ENCODE data around the gene C16orf89. TPM values are rescaled to one million over a fixed set of nuclear protein-coding genes. Genes with fewer than 3 reads are reported as not detected.

C16orf89 gene
- total and polyA plus RNA-seq, 10 of the 15 experiments (the other 5 are each of a cell fraction or from before 2014, with no cell fraction given): not detected

GRCh38 chr16:5046914-5047313 lies 18.8 kb downstream of the C16orf89 start:
- no peak overlapping the region for H3K9ac ChIP-seq (ENCODE audit: control insufficient read depth, insufficient read depth, low read length)
- no peaks in the 10 kb centered on the region for H3K36me3 ChIP-seq (ENCODE audit: control insufficient read depth in 2 of 2, insufficient read depth in 2 of 2, low read length in 1 of 2)
- peaks cover 10% of the 10 kb centered on the region for H3K4me1 ChIP-seq (ENCODE audit: control insufficient read depth, insufficient read depth, low read length)
- no peak overlapping the region for H3K27ac ChIP-seq (ENCODE audit: control insufficient read depth, insufficient read depth)
- TF ChIP-seq IRF3 (IDR thresholded peaks at IDR 0.05): no peak
- TF ChIP-seq GATAD2B (conservative IDR thresholded peaks at IDR 0.05; ENCODE audit: low read depth): no peak
- TF ChIP-seq CUX1 (IDR thresholded peaks at IDR 0.05; ENCODE audit: insufficient replicate concordance, low read depth, low read length): no peak
- no peak for TF ChIP-seq LARP7 (IDR thresholded peaks at IDR 0.05)
- TF ChIP-seq HDGF (IDR thresholded peaks at IDR 0.05): no peak
- TF ChIP-seq STAT3 (IDR thresholded peaks at IDR 0.05; ENCODE audit: low read depth, low read length): no peak
- no peak for TF ChIP-seq POLR2A (IDR thresholded peaks at IDR 0.05; ENCODE audit: low read depth, low read length)
- TF ChIP-seq CHD1 (IDR thresholded peaks at IDR 0.05; ENCODE audit: low read depth, low read length): no peak
- no peak for TF ChIP-seq YBX1 (IDR thresholded peaks at IDR 0.05)
- no peak for TF ChIP-seq JUNB (IDR thresholded peaks at IDR 0.05)
- TF ChIP-seq BACH1 (IDR thresholded peaks at IDR 0.05; ENCODE audit: borderline replicate concordance): no peak
- TF ChIP-seq ZZZ3 (IDR thresholded peaks at IDR 0.05; ENCODE audit: control insufficient read depth, insufficient read length, low read depth): no peak
- no peaks in the 10 kb centered on the region for H4K20me1 ChIP-seq (ENCODE audit: control insufficient read depth, insufficient read depth)
- no peaks in the 10 kb centered on the region for H3K27me3 ChIP-seq (replicated peaks in 1 of 2; ENCODE audit: control insufficient read depth in 2 of 2, insufficient read depth in 2 of 2, low read length in 1 of 2)
- no peak overlapping the region for H3K4me2 ChIP-seq (ENCODE audit: control insufficient read depth, insufficient read depth)
- H3K79me2 ChIP-seq (ENCODE audit: control insufficient read depth, insufficient read depth, low read length): no peaks in the 10 kb centered on the region
- FAIRE-seq (no peak), DNase-seq (ENCODE audit: low read depth, low spot score) (no peak), ATAC-seq (no peak)
- no peak overlapping the region for H3K4me3 ChIP-seq
- in situ Hi-C loops (cut with MboI) (no loop called here), intact Hi-C loops (cut with micrococcal nuclease; ENCODE audit: unreplicated experiment) (no loop called here)
- POLR2A ChIA-PET: no interaction called here
- SMC1A ChIA-PET (ENCODE audit: uncharacterized antibody, unreplicated experiment): no interaction called here
- WGBS (ENCODE audit: insufficient coverage, insufficient replicate concordance, low lambda C conversion rate, missing lambda C conversion rate): 15% methylated on average over 2 of the region's 2 CpGs
- RAD21 ChIA-PET (ENCODE audit: unreplicated experiment): no interaction called here
- no peak overlapping the region for H2AFZ ChIP-seq (ENCODE audit: control insufficient read depth, low read depth, low read length)
- no TSS peak for BruUV-seq (replicated peaks)
- no peaks in the 10 kb centered on the region; the same call in 1 of the 3 replicates for H3K9me3 ChIP-seq (replicated peaks; ENCODE audit: control insufficient read depth, insufficient read depth, low read length)
- CTCF ChIA-PET: no interaction called here

Data from GM12878 (cell line).